T-helper 17 cell (primary cell): ENCODE results near the gene GPR35. TPM values are rescaled to one million over a fixed set of nuclear protein-coding genes. Genes with fewer than 3 reads are reported as not detected.
A peak's percentile ranks its signal among the peaks of the same experiment; 100 is the strongest.

Experiments used
- ATAC-seq: fragments of 150-1000 bp; cut with Tn5 transposase; 2 replicates; pipeline ENCODE4 v1.10.0; 2021; ENCODE audit warnings: mild to moderate bottlenecking, moderate library complexity
- DNase-seq, 3 donors: peaks; one replicate each; pipeline versions ENCODE4 v3.0.0 to v3.0.0-alpha.2; 2020 to 2021
- H3K9me3 ChIP-seq: one replicate; pipeline ENCODE4 v1.7.0; 2013; ENCODE audit warnings: low read length, mild to moderate bottlenecking; ENCODE audit not compliant: control insufficient read depth, poor library complexity, severe bottlenecking
- H3K27ac Mint-ChIP-seq: one replicate; pipeline ENCODE4 v1.8.0; 2022; ENCODE audit warnings: mild to moderate bottlenecking, moderate library complexity, mixed read lengths
- H3K27me3 Mint-ChIP-seq: one replicate; pipeline ENCODE4 v1.8.0; 2022; ENCODE audit warnings: mixed read lengths
- H3K36me3 Mint-ChIP-seq: one replicate; pipeline ENCODE4 v1.8.0; 2022; ENCODE audit warnings: low read depth, mixed read lengths
- H3K4me1 Mint-ChIP-seq: one replicate; pipeline ENCODE4 v1.8.0; 2022; ENCODE audit warnings: mild to moderate bottlenecking, mixed read lengths
- H3K4me3 Mint-ChIP-seq: one replicate; pipeline ENCODE4 v1.8.0; 2022; ENCODE audit warnings: mild to moderate bottlenecking, moderate library complexity, mixed read lengths
- total RNA-seq, 4 donors: library from RNA in 2 of 4; stranded (reverse) in 2 of 4; gene quantifications; one replicate each; pipeline ENCODE4 v1.2.3 and lab custom pipeline; 2022 to 2026

GPR35 gene
- total RNA-seq, 2 donors from 2014 or later, result 5.4 to 14.4 TPM

- Mint-ChIP-seq H3K27me3 (no peaks in the 10 kb centered on the region), H3K4me3 (no peak overlapping the region), H3K27ac (no peak overlapping the region), H3K36me3 (no peaks in the 10 kb centered on the region), H3K4me1 (peaks cover 2% of the 10 kb centered on the region)
- H3K9me3 ChIP-seq, result no peaks in the 10 kb centered on the region
- ATAC-seq (no peak), DNase-seq (peak in 2 of 3 donors; percentile 6 to 10)
Measured at GRCh38 chr2:240601061-240601830, 24.0 kb upstream of the GPR35 start.

GRCh38 chr2:240601831-240602160 lies 23.5 kb upstream of the GPR35 start:
- Mint-ChIP-seq H3K27ac (no peak overlapping the region), H3K27me3 (no peaks in the 10 kb centered on the region), H3K4me1 (peaks cover 2% of the 10 kb centered on the region), H3K36me3 (no peaks in the 10 kb centered on the region), H3K4me3 (no peak overlapping the region)
- peak in 1 of 3 donors; percentile 8 for DNase-seq
- no peak for ATAC-seq
- no peaks in the 10 kb centered on the region for H3K9me3 ChIP-seq

- Mint-ChIP-seq H3K27ac (no peak overlapping the region), H3K4me1 (peaks cover 2% of the 10 kb centered on the region), H3K27me3 (no peaks in the 10 kb centered on the region), H3K4me3 (no peak overlapping the region), H3K36me3 (no peaks in the 10 kb centered on the region)
- H3K9me3 ChIP-seq, result no peaks in the 10 kb centered on the region
- DNase-seq (peak in 1 of 3 donors; percentile 5), ATAC-seq (no peak)
Measured at GRCh38 chr2:240602266-240603050, 22.8 kb upstream of the GPR35 start.

- H3K4me1 Mint-ChIP-seq, result peaks cover 7% of the 10 kb centered on the region
- H3K4me3 Mint-ChIP-seq, result no peak overlapping the region
- no peaks in the 10 kb centered on the region for H3K27me3 Mint-ChIP-seq
- ATAC-seq (no peak), DNase-seq (peak in 1 of 3 donors; percentile 5)
- H3K27ac Mint-ChIP-seq, result no peak overlapping the region
- H3K9me3 ChIP-seq, result no peaks in the 10 kb centered on the region
- no peaks in the 10 kb centered on the region for H3K36me3 Mint-ChIP-seq
Measured at GRCh38 chr2:240603081-240603835, 22.0 kb upstream of the GPR35 start.

- H3K36me3 Mint-ChIP-seq, result no peaks in the 10 kb centered on the region
- H3K4me3 Mint-ChIP-seq, result no peak overlapping the region
- no peak for ATAC-seq
- H3K4me1 Mint-ChIP-seq, result peaks cover 7% of the 10 kb centered on the region
- DNase-seq, result peak in 1 of 3 donors; percentile 6
- no peak overlapping the region for H3K27ac Mint-ChIP-seq
- no peaks in the 10 kb centered on the region for H3K9me3 ChIP-seq
- H3K27me3 Mint-ChIP-seq, result no peaks in the 10 kb centered on the region
Measured at GRCh38 chr2:240603846-240604245, 21.4 kb upstream of the GPR35 start.

GRCh38 chr2:240604291-240604938 lies 20.9 kb upstream of the GPR35 start:
- Mint-ChIP-seq H3K36me3 (no peaks in the 10 kb centered on the region), H3K27me3 (no peaks in the 10 kb centered on the region), H3K4me1 (peaks cover 7% of the 10 kb centered on the region), H3K4me3 (no peak overlapping the region), H3K27ac (no peak overlapping the region)
- ATAC-seq, result no peak
- peak in 1 of 3 donors; percentile 5 for DNase-seq
- H3K9me3 ChIP-seq, result no peaks in the 10 kb centered on the region

- Mint-ChIP-seq H3K27me3 (no peaks in the 10 kb centered on the region), H3K36me3 (no peaks in the 10 kb centered on the region), H3K4me1 (peaks cover 5% of the 10 kb centered on the region), H3K27ac (no peak overlapping the region), H3K4me3 (no peak overlapping the region)
- peak in 1 of 3 donors; percentile 6 for DNase-seq
- no peaks in the 10 kb centered on the region for H3K9me3 ChIP-seq
- no peak for ATAC-seq
Measured at GRCh38 chr2:240604939-240605716, 20.2 kb upstream of the GPR35 start.

- DNase-seq, result peak in 1 of 3 donors; percentile 5
- H3K27ac Mint-ChIP-seq, result no peak overlapping the region
- peaks cover under 1% of the 10 kb centered on the region for H3K36me3 Mint-ChIP-seq
Measured at GRCh38 chr2:240605867-240606743, 19.2 kb upstream of the GPR35 start.

GRCh38 chr2:240611601-240612210 lies 13.6 kb upstream of the GPR35 start:
- no peak for ATAC-seq
- H3K4me3 Mint-ChIP-seq, result peak overlapping the region; percentile 33

More at GRCh38 chr2:240605867-240606743, 19.2 kb upstream of the GPR35 start:
- Mint-ChIP-seq H3K4me3 (no peak overlapping the region), H3K27me3 (no peaks in the 10 kb centered on the region), H3K4me1 (peaks cover 5% of the 10 kb centered on the region)
- no peaks in the 10 kb centered on the region for H3K9me3 ChIP-seq
- no peak for ATAC-seq

GRCh38 chr2:240613781-240614180 lies 11.5 kb upstream of the GPR35 start:
- no peak overlapping the region for H3K4me3 Mint-ChIP-seq
- H3K9me3 ChIP-seq, result no peaks in the 10 kb centered on the region
- no peaks in the 10 kb centered on the region for H3K27me3 Mint-ChIP-seq
- H3K27ac Mint-ChIP-seq, result no peak overlapping the region
- ATAC-seq (no peak), DNase-seq (no peak)
- H3K4me1 Mint-ChIP-seq, result peaks cover 9% of the 10 kb centered on the region
- H3K36me3 Mint-ChIP-seq, result peaks cover 3% of the 10 kb centered on the region

More at GRCh38 chr2:240611601-240612210, 13.6 kb upstream of the GPR35 start:
- H3K36me3 Mint-ChIP-seq, result peaks cover 3% of the 10 kb centered on the region
- peak in 1 of 3 donors; percentile 3 for DNase-seq
- H3K4me1 Mint-ChIP-seq, result peaks cover 13% of the 10 kb centered on the region
- peak overlapping the region; percentile 42 for H3K27ac Mint-ChIP-seq
- no peaks in the 10 kb centered on the region for H3K9me3 ChIP-seq
- H3K27me3 Mint-ChIP-seq, result no peaks in the 10 kb centered on the region

- ATAC-seq, result no peak
- DNase-seq, result no peak
- H3K4me3 Mint-ChIP-seq, result no peak overlapping the region
- no peaks in the 10 kb centered on the region for H3K9me3 ChIP-seq
- peaks cover 9% of the 10 kb centered on the region for H3K4me1 Mint-ChIP-seq
- peaks cover 3% of the 10 kb centered on the region for H3K36me3 Mint-ChIP-seq
- H3K27ac Mint-ChIP-seq, result no peak overlapping the region
- H3K27me3 Mint-ChIP-seq, result no peaks in the 10 kb centered on the region
Measured at GRCh38 chr2:240614391-240614790, 10.9 kb upstream of the GPR35 start.
